Activated CD4-positive, alpha-beta T cell treated with anti-CD3 and anti-CD28 coated beads, Interleukin-2, amount 10 ng/mL, durations not matched to agents 7 days and 5 days (primary cell): ENCODE data around the gene FAR2. TPM values are rescaled to one million over a fixed set of nuclear protein-coding genes. Genes with fewer than 3 reads are reported as not detected.
"Not testable (repeated sequence)": the region's sequence is repeated elsewhere in the genome, so short reads cannot be mapped to it uniquely, and the experiment has no call there.

Source experiments
- CTCF ChIA-PET: fragments of 350-600 bp; sonication (Branson Sonifier 250); formaldehyde crosslinking; loops from one replicate; lab custom pipeline; 2021; ENCODE audit warnings: antibody characterized with exemption; lab: Charles Lee
- POLR2A ChIA-PET: fragments of 350-600 bp; sonication (Branson Sonifier 250); formaldehyde crosslinking; loops from one replicate; lab custom pipeline; 2021; ENCODE audit warnings: antibody characterized with exemption; lab: Charles Lee
- DNase-seq: peaks from one replicate; pipeline ENCODE4 v3.0.0-alpha.2; 2020
- H3K27ac Mint-ChIP-seq: one replicate; pipeline ENCODE4 v1.8.0; 2021; ENCODE audit warnings: mild to moderate bottlenecking, moderate library complexity, mixed read lengths
- H3K27me3 Mint-ChIP-seq: one replicate; pipeline ENCODE4 v1.8.0; 2021; ENCODE audit warnings: mixed read lengths
- H3K36me3 Mint-ChIP-seq: one replicate; pipeline ENCODE4 v1.8.0; 2021; ENCODE audit warnings: low read depth, mixed read lengths
- H3K4me1 Mint-ChIP-seq: one replicate; pipeline ENCODE4 v1.8.0; 2021; ENCODE audit warnings: mixed read lengths
- H3K4me3 Mint-ChIP-seq: one replicate; pipeline ENCODE4 v1.8.0; 2021; ENCODE audit warnings: mild to moderate bottlenecking, moderate library complexity, mixed read lengths
- H3K9me3 Mint-ChIP-seq: one replicate; pipeline ENCODE4 v1.8.0; 2021; ENCODE audit warnings: mixed read lengths
- total RNA-seq, 2 experiments: library from RNA; stranded (reverse); gene quantifications; one replicate each; pipeline ENCODE4 v1.2.3, GENCODE V29; 2021

Gene FAR2
- total RNA-seq, 2 experiments from 2014 or later: 24.6 to 26.6 TPM

DNA sequence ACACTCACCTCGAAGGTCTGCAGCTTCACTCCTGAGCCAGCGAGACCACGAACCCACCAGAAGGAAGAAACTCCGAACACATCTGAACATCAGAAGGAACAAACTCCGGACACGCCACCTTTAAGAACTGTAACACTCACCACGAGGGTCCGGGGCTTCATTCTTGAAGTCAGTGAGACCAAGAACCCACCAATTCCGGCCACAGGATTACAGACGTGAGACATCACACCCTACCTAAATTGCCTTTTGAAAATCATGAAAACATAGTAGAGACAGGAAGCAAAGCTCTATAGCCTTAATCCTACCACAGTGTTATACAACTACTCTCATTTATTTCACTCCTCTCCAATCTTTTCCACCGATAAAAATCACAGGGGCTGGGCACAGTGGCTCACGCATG is 108.6 kb downstream of the FAR2 start:
- CTCF ChIA-PET, H3K27me3 Mint-ChIP-seq, H3K4me1 Mint-ChIP-seq, H3K4me3 Mint-ChIP-seq, H3K36me3 Mint-ChIP-seq, POLR2A ChIA-PET, DNase-seq: not testable (repeated sequence)
- Mint-ChIP-seq H3K9me3 (peaks cover 11% of the 10 kb centered on the region), H3K27ac (peak overlapping the region; percentile 15)

DNA sequence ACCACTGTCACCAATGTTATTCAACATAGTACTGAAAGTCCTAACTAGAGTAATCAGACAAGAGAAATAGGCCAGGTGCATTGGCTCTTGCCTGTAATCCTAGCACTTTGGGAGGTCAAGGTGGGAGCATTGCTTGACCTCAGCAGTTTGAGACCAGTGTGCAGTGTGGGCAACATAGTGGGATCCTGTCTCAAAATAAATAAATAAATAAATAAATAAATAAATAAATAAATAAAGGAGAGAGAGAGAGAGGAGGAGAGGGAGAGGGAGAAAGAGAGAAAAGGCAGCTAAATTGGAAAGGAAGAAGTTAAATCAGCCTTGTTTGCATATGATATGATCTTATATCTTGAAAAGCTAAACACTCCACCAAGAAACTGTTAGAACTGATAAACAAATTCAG is 115.3 kb downstream of the FAR2 start:
- ChIA-PET POLR2A (no interaction called here), CTCF (no interaction called here)
- H3K4me1 Mint-ChIP-seq: no peaks in the 10 kb centered on the region
- peaks cover 16% of the 10 kb centered on the region for H3K9me3 Mint-ChIP-seq
- peaks cover 4% of the 10 kb centered on the region for H3K27me3 Mint-ChIP-seq
- H3K27ac Mint-ChIP-seq: no peak overlapping the region
- peaks cover 4% of the 10 kb centered on the region for H3K36me3 Mint-ChIP-seq
- no peak for DNase-seq
- H3K4me3 Mint-ChIP-seq: no peak overlapping the region

DNA sequence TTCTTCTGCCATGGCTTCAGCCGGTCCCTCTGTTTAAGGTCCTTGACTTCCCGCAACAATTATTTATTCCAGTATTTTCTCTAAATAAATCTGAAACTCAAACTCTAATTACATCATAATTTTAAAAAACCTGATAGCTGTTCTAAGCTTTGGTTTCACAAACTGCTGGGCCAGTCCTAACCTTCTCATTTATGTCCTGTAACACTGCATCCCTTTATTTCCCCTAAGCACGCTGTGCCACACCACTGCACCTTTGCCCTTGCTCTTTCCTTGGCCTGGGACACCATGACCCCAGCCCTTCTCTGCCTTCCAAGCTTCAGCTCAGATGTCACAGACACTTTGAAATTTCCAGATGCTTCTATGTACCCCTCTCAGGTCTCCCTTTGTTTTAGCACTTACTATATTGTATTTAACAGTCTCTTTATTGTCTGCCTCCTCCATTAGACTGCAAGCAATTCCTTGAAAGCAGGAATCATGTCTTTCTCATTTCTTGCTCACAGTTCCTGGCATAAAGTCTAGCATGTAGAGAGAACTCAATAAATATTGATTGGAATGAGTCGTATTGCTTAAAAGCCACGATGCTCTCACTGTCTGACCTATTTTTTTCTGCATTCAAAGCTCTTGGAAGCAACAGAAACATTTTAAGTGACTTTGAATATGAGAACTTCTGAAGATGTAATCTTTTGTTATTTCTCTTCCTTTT is 120.8 kb downstream of the FAR2 start:
- H3K27me3 Mint-ChIP-seq: peaks cover 4% of the 10 kb centered on the region
- no peak overlapping the region for H3K27ac Mint-ChIP-seq
- no peaks in the 10 kb centered on the region for H3K4me1 Mint-ChIP-seq
- ChIA-PET POLR2A (no interaction called here), CTCF (no interaction called here)
- no peaks in the 10 kb centered on the region for H3K9me3 Mint-ChIP-seq
- no peak overlapping the region for H3K4me3 Mint-ChIP-seq
- no peak for DNase-seq
- H3K36me3 Mint-ChIP-seq: no peaks in the 10 kb centered on the region

DNA sequence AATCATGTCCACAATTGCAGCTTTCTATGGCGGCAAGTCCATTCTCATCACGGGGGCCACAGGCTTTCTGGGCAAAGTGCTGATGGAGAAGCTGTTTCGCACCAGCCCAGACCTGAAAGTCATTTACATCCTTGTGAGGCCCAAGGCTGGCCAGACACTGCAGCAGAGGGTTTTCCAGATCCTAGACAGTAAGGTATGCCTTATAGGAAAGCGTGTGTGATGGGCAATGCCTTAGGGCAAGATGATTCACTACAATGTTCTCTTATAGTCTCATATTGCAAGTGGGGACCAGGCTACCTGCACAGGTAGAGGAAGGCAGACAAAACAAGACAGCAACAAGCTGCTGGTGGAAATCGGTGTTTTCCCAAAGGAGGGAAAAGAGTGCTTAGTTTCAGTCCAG is 121.4 kb downstream of the FAR2 start:
- Mint-ChIP-seq H3K27ac (no peak overlapping the region), H3K9me3 (no peaks in the 10 kb centered on the region), H3K4me3 (no peak overlapping the region), H3K4me1 (no peaks in the 10 kb centered on the region), H3K27me3 (peaks cover 2% of the 10 kb centered on the region), H3K36me3 (peaks cover under 1% of the 10 kb centered on the region)
- POLR2A ChIA-PET: no interaction called here
- DNase-seq: no peak
- CTCF ChIA-PET: no interaction called here

DNA sequence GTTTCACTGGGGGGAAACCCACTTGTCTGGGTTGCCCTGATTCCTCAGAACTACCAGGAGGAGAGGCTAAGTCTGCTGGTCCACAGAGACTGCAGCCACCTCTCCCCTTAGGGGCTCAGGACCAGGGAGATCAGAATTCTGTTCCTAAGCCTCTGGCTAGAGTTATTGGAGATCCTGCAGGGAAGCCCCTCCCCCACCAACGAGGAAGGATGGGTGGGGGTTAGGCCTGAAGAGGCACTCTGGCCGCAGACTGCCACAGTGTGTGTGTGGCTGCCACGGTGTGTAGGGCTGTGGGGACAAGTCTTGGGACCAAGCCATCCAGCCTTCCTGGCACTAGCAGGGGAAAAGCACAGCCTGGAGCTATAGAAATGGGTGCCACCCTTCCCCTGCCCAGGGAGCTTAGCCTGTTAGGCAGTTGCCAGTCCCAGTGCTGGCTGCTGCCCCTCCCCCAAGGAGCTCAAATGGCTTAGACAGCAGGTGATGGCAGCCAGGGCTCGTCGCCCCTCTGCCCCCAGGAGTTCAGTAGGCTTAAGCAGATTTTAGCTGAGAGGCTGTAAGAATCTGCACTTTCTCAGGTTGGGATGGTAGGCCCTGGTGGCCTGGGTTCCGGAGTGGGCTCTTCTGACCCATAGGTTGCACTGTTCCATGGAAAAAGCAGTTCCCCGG is 124.2 kb downstream of the FAR2 start:
- Mint-ChIP-seq H3K27ac (no peak overlapping the region), H3K36me3 (peaks cover 3% of the 10 kb centered on the region), H3K4me3 (no peak overlapping the region), H3K9me3 (no peaks in the 10 kb centered on the region), H3K27me3 (no peaks in the 10 kb centered on the region), H3K4me1 (no peaks in the 10 kb centered on the region)
- POLR2A ChIA-PET: no interaction called here
- DNase-seq: no peak
- CTCF ChIA-PET: no interaction called here

DNA sequence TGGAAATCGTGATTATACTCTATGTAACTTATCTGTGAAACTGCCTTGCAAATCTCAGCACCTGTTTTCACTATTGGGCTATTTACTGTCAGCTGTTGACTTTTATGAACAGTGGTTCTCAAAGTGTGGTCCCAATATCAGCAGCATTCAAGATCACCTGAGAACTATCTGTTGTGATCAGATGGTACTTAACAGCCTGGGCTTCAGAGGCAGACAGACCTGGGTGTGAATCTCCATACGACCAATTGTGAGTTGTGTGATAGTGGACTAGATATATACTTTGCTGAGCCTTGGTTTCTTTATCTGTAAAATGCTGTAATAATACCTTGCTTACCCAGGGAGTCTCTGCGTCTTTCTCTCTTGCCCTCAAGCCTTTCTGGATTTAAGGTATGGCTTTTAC is 126.8 kb downstream of the FAR2 start:
- no peaks in the 10 kb centered on the region for H3K27me3 Mint-ChIP-seq
- peaks cover 3% of the 10 kb centered on the region for H3K36me3 Mint-ChIP-seq
- DNase-seq: no peak
- H3K27ac Mint-ChIP-seq: no peak overlapping the region
- ChIA-PET POLR2A (no interaction called here), CTCF (no interaction called here)
- no peaks in the 10 kb centered on the region for H3K9me3 Mint-ChIP-seq
- H3K4me1 Mint-ChIP-seq: no peaks in the 10 kb centered on the region
- H3K4me3 Mint-ChIP-seq: no peak overlapping the region

DNA sequence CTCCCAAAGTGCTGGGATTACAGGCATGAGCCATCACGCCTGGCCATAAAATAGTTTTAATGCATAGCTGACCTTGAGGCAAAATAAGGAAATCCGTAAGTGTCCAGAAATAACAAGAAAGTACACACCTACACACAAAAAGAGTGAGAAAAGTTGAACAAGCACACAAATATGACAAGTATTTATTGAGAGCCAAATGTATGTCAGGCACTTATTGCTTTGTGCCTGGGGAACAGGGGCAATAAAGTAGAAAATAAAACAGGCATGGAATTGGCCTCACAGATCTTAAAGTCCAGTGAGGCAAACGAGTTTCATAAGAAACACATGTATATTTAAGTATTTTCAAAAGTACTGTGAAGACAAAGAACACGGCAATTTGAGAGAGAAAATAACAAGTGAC is 128.2 kb downstream of the FAR2 start:
- H3K4me1 Mint-ChIP-seq: no peaks in the 10 kb centered on the region
- POLR2A ChIA-PET: no interaction called here
- no peak for DNase-seq
- no peak overlapping the region for H3K27ac Mint-ChIP-seq
- peaks cover 3% of the 10 kb centered on the region for H3K36me3 Mint-ChIP-seq
- no peaks in the 10 kb centered on the region for H3K9me3 Mint-ChIP-seq
- no peak overlapping the region for H3K4me3 Mint-ChIP-seq
- CTCF ChIA-PET: interaction anchor here (0.7 kb wide), 1 partner anchor 800 kb away, joined by 3 read pairs; no protein-coding TSS in a partner anchor
- no peaks in the 10 kb centered on the region for H3K27me3 Mint-ChIP-seq

DNA sequence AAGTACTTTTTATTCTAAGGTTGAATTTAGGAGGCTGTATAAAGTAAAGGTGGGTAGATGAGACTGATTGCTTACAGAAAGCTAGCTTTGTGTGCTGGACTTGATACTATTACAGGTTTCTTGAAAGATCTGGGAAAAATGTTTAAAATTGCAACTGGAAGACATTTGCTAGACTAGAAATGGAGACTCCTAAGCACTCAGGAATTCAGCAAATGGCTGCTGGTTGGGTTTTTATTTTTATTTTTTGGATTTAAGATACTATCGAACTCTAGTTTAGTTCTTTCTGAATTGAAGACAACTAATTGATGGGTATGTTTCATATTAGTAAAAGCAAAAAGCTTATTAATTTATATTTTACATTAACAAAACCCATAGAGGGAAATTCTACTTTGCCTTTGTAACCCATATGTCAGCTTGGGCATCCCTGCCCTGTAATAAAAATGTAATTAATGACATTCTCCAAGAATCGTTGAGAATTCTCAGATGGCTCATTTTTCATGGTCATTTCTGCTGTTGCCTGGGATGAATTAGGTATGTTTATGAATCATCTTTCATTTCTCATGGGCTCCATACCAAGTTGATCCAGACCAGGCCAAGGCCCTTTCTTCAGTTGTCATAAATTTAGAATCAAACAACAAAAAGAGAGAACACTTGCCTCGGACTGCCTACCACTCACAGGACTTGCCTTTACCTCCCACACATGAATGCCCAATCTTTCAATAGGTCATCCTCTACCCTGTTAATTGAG is 129.8 kb downstream of the FAR2 start:
- H3K27ac Mint-ChIP-seq: no peak overlapping the region
- ChIA-PET CTCF (interaction anchor here (0.6 kb wide), 2 partner anchors 282 to 1038 kb away, joined by 3 read pairs; no protein-coding TSS in a partner anchor), POLR2A (no interaction called here)
- H3K36me3 Mint-ChIP-seq: peaks cover 3% of the 10 kb centered on the region
- H3K4me3 Mint-ChIP-seq: no peak overlapping the region
- DNase-seq: no peak
- H3K4me1 Mint-ChIP-seq: no peaks in the 10 kb centered on the region
- H3K9me3 Mint-ChIP-seq: no peaks in the 10 kb centered on the region
- no peaks in the 10 kb centered on the region for H3K27me3 Mint-ChIP-seq

DNA sequence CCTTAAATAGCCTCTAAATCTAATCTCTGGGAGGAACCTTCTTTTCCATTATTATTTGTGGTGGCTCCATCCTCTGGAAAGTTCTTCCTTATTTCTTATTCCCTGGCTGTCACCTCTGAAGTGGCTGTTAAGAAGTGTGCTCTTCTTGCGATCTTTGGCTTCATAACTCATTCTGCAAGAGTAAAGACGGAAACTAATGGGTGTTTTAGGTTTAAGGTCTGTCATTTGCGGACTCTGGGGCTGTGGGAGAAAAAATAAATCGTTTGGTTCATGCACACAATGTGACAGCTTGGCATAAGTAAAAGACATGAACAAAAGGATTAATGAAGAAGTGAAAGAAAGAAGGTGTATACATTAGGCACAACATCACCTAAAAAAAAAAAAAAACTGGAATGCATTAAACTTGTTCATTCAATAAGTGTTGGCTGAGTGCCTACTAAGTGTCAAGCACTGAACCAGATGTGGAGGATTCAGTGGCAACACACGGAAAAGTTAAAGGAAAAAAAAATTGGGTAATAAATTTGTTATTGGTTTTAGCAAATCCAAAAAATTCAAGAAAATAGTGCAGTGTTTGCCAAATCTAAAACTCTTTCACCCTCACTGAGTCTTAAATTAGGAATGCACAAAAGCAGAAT is 132.4 kb downstream of the FAR2 start:
- Mint-ChIP-seq H3K27ac (no peak overlapping the region), H3K9me3 (no peaks in the 10 kb centered on the region), H3K36me3 (no peaks in the 10 kb centered on the region), H3K27me3 (no peaks in the 10 kb centered on the region), H3K4me3 (no peak overlapping the region), H3K4me1 (no peaks in the 10 kb centered on the region)
- POLR2A ChIA-PET: no interaction called here
- CTCF ChIA-PET: no interaction called here
- DNase-seq: no peak

DNA sequence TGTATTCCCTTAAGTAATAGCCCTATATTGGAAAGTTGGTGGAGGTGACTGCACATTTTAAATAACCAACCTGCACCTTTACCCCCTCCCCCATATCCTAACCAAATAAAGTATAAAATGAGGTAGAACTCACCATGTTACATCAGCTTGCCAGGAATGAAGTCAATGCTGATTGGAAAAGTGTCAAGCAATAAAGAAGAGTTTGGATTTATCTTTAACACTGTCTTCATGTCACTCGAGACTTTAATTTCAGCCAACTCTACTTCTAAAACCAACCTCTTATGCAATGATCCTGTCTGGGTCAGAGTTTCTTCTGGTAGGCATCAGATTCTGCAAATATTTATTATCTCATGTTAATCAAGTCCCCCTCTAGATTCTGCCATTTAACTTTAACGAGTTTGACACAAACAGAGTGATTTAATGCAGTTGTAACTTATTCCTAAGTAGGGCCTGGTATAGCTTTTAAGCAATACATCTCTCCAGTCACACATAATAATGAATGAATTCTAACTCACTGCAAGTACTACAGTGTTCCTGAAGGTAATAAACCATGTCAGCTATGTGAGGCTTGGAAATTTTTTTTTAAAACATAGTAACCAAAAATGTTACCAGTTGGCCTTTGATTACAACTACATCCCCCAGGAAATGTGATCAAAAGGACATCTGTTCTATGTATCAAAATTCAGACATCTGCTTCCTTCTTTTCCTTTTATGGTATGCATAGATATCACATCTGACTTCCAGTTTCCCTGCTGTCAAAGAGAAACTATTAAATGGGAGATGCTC is 133.1 kb downstream of the FAR2 start:
- POLR2A ChIA-PET: no interaction called here
- Mint-ChIP-seq H3K27me3 (no peaks in the 10 kb centered on the region), H3K9me3 (no peaks in the 10 kb centered on the region), H3K27ac (no peak overlapping the region), H3K4me1 (no peaks in the 10 kb centered on the region), H3K4me3 (no peak overlapping the region), H3K36me3 (no peaks in the 10 kb centered on the region)
- DNase-seq: no peak
- CTCF ChIA-PET: no interaction called here

DNA sequence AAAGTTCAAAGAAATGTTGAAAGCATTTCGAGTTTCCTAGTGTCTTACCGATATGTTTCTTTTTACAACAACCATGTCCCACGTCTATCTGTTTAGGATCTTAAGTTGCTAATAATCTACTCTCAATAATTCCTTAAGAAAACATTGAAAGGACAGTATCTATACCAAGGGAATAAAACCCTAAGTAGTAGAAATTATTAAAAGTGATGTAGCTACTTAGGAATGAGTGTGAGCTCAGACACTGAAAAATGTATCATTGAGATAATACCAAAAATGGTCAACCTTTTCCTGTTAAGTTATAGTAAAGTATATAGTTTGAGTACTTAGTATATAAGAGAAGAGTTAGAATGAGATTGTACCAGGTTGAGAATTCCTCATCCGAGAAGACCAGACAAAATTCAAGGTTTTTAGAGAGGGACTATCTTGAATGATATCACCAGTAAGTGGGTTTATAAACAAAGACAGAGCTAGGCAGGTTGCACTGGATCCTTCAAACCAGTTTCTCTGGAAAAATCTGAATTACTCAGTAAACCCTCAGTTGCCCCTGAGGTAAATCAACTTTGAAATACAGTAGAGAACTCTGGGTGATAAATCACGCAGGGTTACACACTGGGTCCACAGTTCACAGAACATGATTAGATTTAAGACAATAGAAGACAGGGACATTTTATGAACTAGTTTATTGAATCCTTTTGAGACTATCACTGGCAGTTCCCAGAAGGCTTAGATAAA is 135.1 kb downstream of the FAR2 start:
- Mint-ChIP-seq H3K36me3 (no peaks in the 10 kb centered on the region), H3K27me3 (no peaks in the 10 kb centered on the region), H3K27ac (no peak overlapping the region), H3K9me3 (no peaks in the 10 kb centered on the region), H3K4me1 (no peaks in the 10 kb centered on the region), H3K4me3 (no peak overlapping the region)
- ChIA-PET POLR2A (no interaction called here), CTCF (no interaction called here)
- no peak for DNase-seq
